ENCODE results near the gene PXK. TPM values are rescaled to one million over a fixed set of nuclear protein-coding genes. Genes with fewer than 3 reads are reported as not detected.

Gene PXK
- total RNA-seq, 1 donor from 2014 or later, result 5.4 TPM

- H3K4me1 Mint-ChIP-seq, result peaks cover 6% of the 10 kb centered on the region
- H3K27ac Mint-ChIP-seq (ENCODE audit: unreplicated experiment), result no peak overlapping the region
- H3K36me3 Mint-ChIP-seq (ENCODE audit: low read depth), result no peaks in the 10 kb centered on the region
- TF ChIP-seq, protein P1, sequence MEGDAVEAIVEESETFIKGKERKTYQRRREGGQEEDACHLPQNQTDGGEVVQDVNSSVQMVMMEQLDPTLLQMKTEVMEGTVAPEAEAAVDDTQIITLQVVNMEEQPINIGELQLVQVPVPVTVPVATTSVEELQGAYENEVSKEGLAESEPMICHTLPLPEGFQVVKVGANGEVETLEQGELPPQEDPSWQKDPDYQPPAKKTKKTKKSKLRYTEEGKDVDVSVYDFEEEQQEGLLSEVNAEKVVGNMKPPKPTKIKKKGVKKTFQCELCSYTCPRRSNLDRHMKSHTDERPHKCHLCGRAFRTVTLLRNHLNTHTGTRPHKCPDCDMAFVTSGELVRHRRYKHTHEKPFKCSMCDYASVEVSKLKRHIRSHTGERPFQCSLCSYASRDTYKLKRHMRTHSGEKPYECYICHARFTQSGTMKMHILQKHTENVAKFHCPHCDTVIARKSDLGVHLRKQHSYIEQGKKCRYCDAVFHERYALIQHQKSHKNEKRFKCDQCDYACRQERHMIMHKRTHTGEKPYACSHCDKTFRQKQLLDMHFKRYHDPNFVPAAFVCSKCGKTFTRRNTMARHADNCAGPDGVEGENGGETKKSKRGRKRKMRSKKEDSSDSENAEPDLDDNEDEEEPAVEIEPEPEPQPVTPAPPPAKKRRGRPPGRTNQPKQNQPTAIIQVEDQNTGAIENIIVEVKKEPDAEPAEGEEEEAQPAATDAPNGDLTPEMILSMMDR (conservative IDR thresholded peaks at IDR 0.05), result no peak
- H3K27me3 Mint-ChIP-seq (ENCODE audit: low read depth), result no peaks in the 10 kb centered on the region
- no peak for DNase-seq (ENCODE audit: low read depth, low spot score)
- H3K4me3 Mint-ChIP-seq, result no peak overlapping the region
- no peaks in the 10 kb centered on the region for H3K9me3 Mint-ChIP-seq
Measured at GRCh38 chr3:58463942-58464271, 131.2 kb downstream of the PXK start.

GRCh38 chr3:58464866-58465265 lies 132.2 kb downstream of the PXK start:
- Mint-ChIP-seq H3K4me1 (peaks cover 6% of the 10 kb centered on the region), H3K9me3 (no peaks in the 10 kb centered on the region), H3K4me3 (no peak overlapping the region), H3K27me3 (ENCODE audit: low read depth) (no peaks in the 10 kb centered on the region), H3K36me3 (ENCODE audit: low read depth) (no peaks in the 10 kb centered on the region), H3K27ac (ENCODE audit: unreplicated experiment) (no peak overlapping the region)
- TF ChIP-seq, protein P1 (conservative IDR thresholded peaks at IDR 0.05), result no peak
- no peak for DNase-seq (ENCODE audit: low read depth, low spot score)

- H3K4me3 Mint-ChIP-seq, result no peak overlapping the region
- TF ChIP-seq, protein P1 (conservative IDR thresholded peaks at IDR 0.05), result no peak
- no peak for DNase-seq (ENCODE audit: low read depth, low spot score)
- H3K27me3 Mint-ChIP-seq (ENCODE audit: low read depth), result no peaks in the 10 kb centered on the region
- H3K27ac Mint-ChIP-seq (ENCODE audit: unreplicated experiment), result peak overlapping the region; percentile 20
- H3K36me3 Mint-ChIP-seq (ENCODE audit: low read depth), result no peaks in the 10 kb centered on the region
- peaks cover 16% of the 10 kb centered on the region for H3K4me1 Mint-ChIP-seq
- H3K9me3 Mint-ChIP-seq, result no peaks in the 10 kb centered on the region
Measured at GRCh38 chr3:58466899-58467563, 134.3 kb downstream of the PXK start.

DNA sequence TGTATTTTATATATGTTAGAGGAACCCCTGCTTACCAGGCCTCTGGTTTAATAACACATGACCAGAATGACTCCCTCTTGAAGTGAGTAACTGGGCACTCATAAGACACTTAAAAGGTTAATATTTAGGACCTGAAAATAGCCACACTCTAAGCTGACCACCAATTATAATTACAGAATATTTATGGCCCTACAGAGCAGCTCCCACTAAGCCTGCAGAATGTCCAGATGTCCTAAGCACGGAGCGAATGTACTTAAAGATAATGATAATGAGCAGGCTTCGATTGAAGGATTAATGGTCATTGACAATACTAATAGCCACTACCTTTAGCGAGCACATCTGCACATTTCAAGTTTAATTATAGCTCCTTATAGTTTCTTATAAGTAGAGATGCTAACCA lies 136.4 kb downstream of the PXK start:
- Mint-ChIP-seq H3K27ac (ENCODE audit: unreplicated experiment) (no peak overlapping the region), H3K9me3 (no peaks in the 10 kb centered on the region), H3K36me3 (ENCODE audit: low read depth) (no peaks in the 10 kb centered on the region), H3K4me3 (no peak overlapping the region), H3K4me1 (peaks cover 12% of the 10 kb centered on the region), H3K27me3 (ENCODE audit: low read depth) (no peaks in the 10 kb centered on the region)
- no peak for DNase-seq (ENCODE audit: low read depth, low spot score)
- TF ChIP-seq, protein P1 (conservative IDR thresholded peaks at IDR 0.05), result no peak

DNA sequence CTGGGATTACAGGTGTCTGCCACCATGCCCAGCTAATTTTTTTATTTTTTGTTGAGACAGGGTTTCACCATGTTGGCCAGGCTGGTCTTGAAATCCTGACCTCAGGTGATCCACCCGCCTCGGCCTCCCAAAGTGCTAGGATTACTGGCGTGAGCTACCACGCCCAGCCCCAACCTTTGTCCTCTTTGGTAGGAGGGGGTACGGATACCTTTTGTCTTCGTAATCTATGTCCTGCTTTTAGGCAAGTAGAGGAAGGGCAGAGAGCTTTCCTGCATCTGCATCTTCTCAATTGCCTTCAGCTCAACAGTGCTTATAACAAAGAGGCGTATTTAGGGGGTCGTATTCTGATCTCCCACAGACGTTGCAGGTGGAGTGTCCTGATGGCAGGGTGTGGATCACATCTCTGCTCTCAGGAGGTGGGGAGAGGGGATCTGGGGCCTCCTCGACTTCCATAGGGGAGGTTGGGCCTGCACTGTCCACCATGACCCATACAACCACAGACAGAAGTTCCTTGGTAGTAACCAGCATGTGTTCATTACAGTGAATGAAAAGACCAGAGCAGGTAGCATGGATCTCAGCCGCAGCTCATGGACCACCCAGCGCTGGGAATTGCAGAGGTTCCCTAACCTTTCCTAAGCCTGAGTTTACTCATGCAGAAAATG lies 137.8 kb downstream of the PXK start:
- Mint-ChIP-seq H3K4me1 (peaks cover 17% of the 10 kb centered on the region), H3K4me3 (no peak overlapping the region), H3K27me3 (ENCODE audit: low read depth) (no peaks in the 10 kb centered on the region), H3K36me3 (ENCODE audit: low read depth) (no peaks in the 10 kb centered on the region), H3K27ac (ENCODE audit: unreplicated experiment) (peak overlapping the region; percentile 71), H3K9me3 (no peaks in the 10 kb centered on the region)
- TF ChIP-seq, protein P1 (conservative IDR thresholded peaks at IDR 0.05), result no peak
- DNase-seq (ENCODE audit: low read depth, low spot score), result no peak
